IMR-90 (cell line): ENCODE results near the gene PEX26. TPM values are rescaled to one million over a fixed set of nuclear protein-coding genes. Genes with fewer than 3 reads are reported as not detected.
"Not testable (repeated sequence)": the region's sequence is repeated elsewhere in the genome, so short reads cannot be mapped to it uniquely, and the experiment has no call there.

ENCODE experiments used
- ATAC-seq: fragments of 200-7000 bp; cut with Tn5 transposase; 2 replicates; pipeline ENCODE4 v1.9.1; 2020; ENCODE audit warnings: low read depth, mild to moderate bottlenecking, moderate library complexity
- BruUV-seq: library from RNA; stranded (reverse); fragments of 400-500 nt; replicated peaks from 2 replicates; lab custom pipeline; 2021; lab: Mats Ljungman, UMichigan
- CTCF ChIA-PET: fragments of 300-600 bp; formaldehyde crosslinking; extraction: SDS; loops from one replicate; lab custom pipeline; 2021; ENCODE audit warnings: antibody characterized with exemption; lab: Yijun Ruan, JAX
- POLR2A ChIA-PET: fragments of 300-600 bp; sonication (Branson Sonifier 250); formaldehyde crosslinking; loops from one replicate; lab custom pipeline; 2022; ENCODE audit warnings: antibody characterized with exemption; ENCODE audit not compliant: unreplicated experiment; lab: Charles Lee
- DNase-seq: peaks from one replicate; pipeline ENCODE4 v3.0.0; 2013
- H2AFZ ChIP-seq: replicated peaks from 2 replicates; pipeline ENCODE3; 2013; ENCODE audit warnings: low read length, mild to moderate bottlenecking; ENCODE audit not compliant: poor library complexity
- H2AK5ac ChIP-seq: 2 replicates; pipeline ENCODE4 v1.6.1; 2013; ENCODE audit warnings: low read depth, low read length, inconsistent platforms
- H2AK9ac ChIP-seq: replicated peaks from 2 replicates; pipeline ENCODE3; 2013; ENCODE audit warnings: mild to moderate bottlenecking, low read depth, low read length, moderate library complexity; ENCODE audit not compliant: poor library complexity
- H2BK120ac ChIP-seq: 2 replicates; pipeline ENCODE4 v1.6.1; 2013; ENCODE audit warnings: low read depth, low read length, inconsistent platforms
- H2BK15ac ChIP-seq: 3 replicates; pipeline ENCODE4 v1.6.1; 2013; ENCODE audit warnings: low read depth, low read length, inconsistent platforms
- H2BK20ac ChIP-seq: 2 replicates; pipeline ENCODE4 v1.6.1; 2013; ENCODE audit warnings: low read depth, mild to moderate bottlenecking, inconsistent platforms, low read length, moderate library complexity
- H2BK5ac ChIP-seq: 2 replicates; pipeline ENCODE4 v1.6.1; 2013; ENCODE audit warnings: mild to moderate bottlenecking, low read depth, low read length, inconsistent platforms; ENCODE audit not compliant: poor library complexity, severe bottlenecking
- H3K14ac ChIP-seq: replicated peaks from 2 replicates; pipeline ENCODE4 v1.6.1; 2013; ENCODE audit warnings: low read depth, low read length, inconsistent platforms
- H3K18ac ChIP-seq: 2 replicates; pipeline ENCODE4 v1.6.1; 2013; ENCODE audit warnings: low read depth, low read length, control low read depth
- H3K23ac ChIP-seq: 2 replicates; pipeline ENCODE4 v1.6.1; 2013; ENCODE audit warnings: low read depth, low read length, inconsistent platforms
- H3K27ac ChIP-seq: 2 replicates; pipeline ENCODE4 v1.5.1; 2013; ENCODE audit warnings: mild to moderate bottlenecking, control low read depth, low read length; ENCODE audit not compliant: insufficient read depth
- H3K27me3 ChIP-seq: 2 replicates; pipeline ENCODE4 v1.6.1; 2013; ENCODE audit warnings: low read length; ENCODE audit not compliant: control insufficient read depth, insufficient read depth
- H3K36me3 ChIP-seq: 2 replicates; pipeline ENCODE4 v1.6.1; 2013; ENCODE audit warnings: low read length, mixed read lengths; ENCODE audit not compliant: control insufficient read depth, insufficient read depth
- H3K4ac ChIP-seq: 2 replicates; pipeline ENCODE4 v1.6.1; 2013; ENCODE audit warnings: low read depth, low read length, inconsistent platforms
- H3K4me1 ChIP-seq: 2 replicates; pipeline ENCODE4 v1.6.1; 2013; ENCODE audit warnings: low read length, mixed read lengths; ENCODE audit not compliant: control insufficient read depth, insufficient read depth
- H3K4me2 ChIP-seq: 2 replicates; pipeline ENCODE4 v1.6.1; 2013; ENCODE audit warnings: low read depth, mild to moderate bottlenecking, control low read depth, low read length, moderate library complexity
- H3K4me3 ChIP-seq: 2 replicates; pipeline ENCODE4 v1.5.1; 2013; ENCODE audit warnings: low read depth, mild to moderate bottlenecking, control low read depth, low read length, moderate library complexity; ENCODE audit not compliant: insufficient read depth
- H3K56ac ChIP-seq: 2 replicates; pipeline ENCODE4 v1.6.1; 2013; ENCODE audit warnings: low read length, inconsistent platforms; ENCODE audit not compliant: insufficient read depth; ENCODE audit errors: extremely low read depth
- H3K79me1 ChIP-seq, 2 experiments: 2 replicates each; pipeline ENCODE4 v1.6.1; 2013; ENCODE audit warnings: low read length in 2 of 2, inconsistent platforms in 1 of 2, low read depth in 1 of 2
- H3K9ac ChIP-seq: 2 replicates; pipeline ENCODE4 v1.6.1; 2013; ENCODE audit warnings: low read depth, low read length, control low read depth
- H3K9me1 ChIP-seq: 2 replicates; pipeline ENCODE4 v1.6.1; 2013; ENCODE audit warnings: low read length, inconsistent platforms; ENCODE audit not compliant: insufficient read depth
- H3K9me3 ChIP-seq: 2 replicates; pipeline ENCODE4 v1.6.1; 2013; ENCODE audit warnings: low read length; ENCODE audit not compliant: control insufficient read depth, insufficient read depth
- H4K20me1 ChIP-seq: 2 replicates; pipeline ENCODE4 v1.6.1; 2013; ENCODE audit warnings: low read length, inconsistent platforms; ENCODE audit not compliant: insufficient read depth
- H4K5ac ChIP-seq: 2 replicates; pipeline ENCODE4 v1.6.1; 2013; ENCODE audit warnings: mild to moderate bottlenecking, low read depth, low read length, control low read depth
- H4K8ac ChIP-seq, 2 experiments: 2 replicates each; pipeline ENCODE4 v1.6.1; 2013; ENCODE audit warnings: low read depth in 2 of 2, low read length in 2 of 2, control low read depth in 1 of 2, inconsistent platforms in 1 of 2
- H4K91ac ChIP-seq: 2 replicates; pipeline ENCODE4 v1.6.1; 2013; ENCODE audit warnings: low read depth, low read length, inconsistent platforms; ENCODE audit not compliant: insufficient read depth
- WGBS, 2 experiments: methylation state at CpG; one replicate each; pipeline versions ENCODE4 v1.1.5 to v1.1.7; 2013; ENCODE audit warnings: missing lambda C conversion rate in 2 of 2; ENCODE audit not compliant: insufficient read length in 1 of 2; ENCODE audit errors: extremely low coverage in 2 of 2; 5-methylcytosine and 5-hydroxymethylcytosine counted together
- dilution Hi-C: fragments of 300-500 bp; cut with HindIII; formaldehyde crosslinking; loops from one replicate; pipeline ENCODE4 v1.14.3; 2018; ENCODE audit warnings: low sequenced_read_pairs; ENCODE audit not compliant: unreplicated experiment
- in situ Hi-C: fragments of 300-500 bp; cut with MboI; formaldehyde crosslinking; loops from 3 replicates; pipeline ENCODE4 v1.14.3; 2019; ENCODE audit warnings: low sequenced_read_pairs, inconsistent platforms, mixed read lengths
- intact Hi-C: fragments of 100-400 bp; cut with micrococcal nuclease; formaldehyde crosslinking; loops from 2 replicates; pipeline ENCODE4 v1.10.0; 2022
- polyA plus RNA-seq, 3 experiments: library from polyadenylated mRNA; depleted of rRNA; stranded (reverse); fragments of >200 nt; gene quantifications; 2 replicates each; pipeline ENCODE4 v1.2.3, GENCODE V29; 2012; ENCODE audit warnings: low replicate concordance in 1 of 3
- total RNA-seq: library from RNA; depleted of rRNA; stranded (reverse); fragments of >200 nt; gene quantifications from 2 replicates; pipeline ENCODE4 v1.2.3, GENCODE V29; 2012

PEX26 gene
- total and polyA plus RNA-seq, 2 of the 4 experiments (the other 2 are of a cell fraction), result 12.2 to 18.5 TPM

- H2BK15ac ChIP-seq, H4K5ac ChIP-seq, CTCF ChIA-PET, H4K91ac ChIP-seq, intact Hi-C loops, H3K4me2 ChIP-seq, BruUV-seq, H4K20me1 ChIP-seq, dilution Hi-C loops, H3K4ac ChIP-seq, H3K4me3 ChIP-seq, H2BK120ac ChIP-seq, H3K27me3 ChIP-seq, H3K9me3 ChIP-seq, POLR2A ChIA-PET, H3K79me1 ChIP-seq, H3K14ac ChIP-seq, ATAC-seq, DNase-seq, H3K23ac ChIP-seq, H3K18ac ChIP-seq, H2BK5ac ChIP-seq, H3K56ac ChIP-seq, H4K8ac ChIP-seq, H3K27ac ChIP-seq, H3K36me3 ChIP-seq, H3K9ac ChIP-seq, H2AK9ac ChIP-seq, H2AFZ ChIP-seq, H2BK20ac ChIP-seq: not testable (repeated sequence)
- peak overlapping the region; percentile 66; the same call in 1 of the 2 replicates for H2AK5ac ChIP-seq
- WGBS, 2 experiments, result no CpG with 5 or more reads among the region's 49 CpGs
- peaks cover 17% of the 10 kb centered on the region for H3K9me1 ChIP-seq
- in situ Hi-C loops, result loop anchor here (25.0 kb wide), 1 partner anchor 491 kb away; the partner anchor contains the start of gene SLC25A18
- H3K4me1 ChIP-seq, result peaks cover 15% of the 10 kb centered on the region
These were observed 24.4 kb upstream of the PEX26 start for GRCh38 chr22:18053216-18053946.
